ENCODE measurements around the gene PTPRA. TPM values are rescaled to one million over a fixed set of nuclear protein-coding genes. Genes with fewer than 3 reads are reported as not detected.

The PTPRA gene
- total RNA-seq, 2 experiments from 2014 or later, result 65.4 to 69.5 TPM

- H3K4me3 Mint-ChIP-seq, result no peak overlapping the region
- H3K27me3 Mint-ChIP-seq, result peaks cover 45% of the 10 kb centered on the region
- H3K27ac Mint-ChIP-seq, result no peak overlapping the region
Measured at GRCh38 chr20:3084986-3085360, 211.7 kb downstream of the PTPRA start.

GRCh38 chr20:3085571-3086072, 212.3 kb downstream of the PTPRA start:
- Mint-ChIP-seq H3K9me3 (no peaks in the 10 kb centered on the region), H3K4me3 (no peak overlapping the region), H3K36me3 (ENCODE audit: low read depth) (no peaks in the 10 kb centered on the region), H3K27me3 (peaks cover 45% of the 10 kb centered on the region), H3K4me1 (ENCODE audit: low read depth) (peaks cover 22% of the 10 kb centered on the region), H3K27ac (no peak overlapping the region)
- DNase-seq, result no peak
- TF ChIP-seq CTCF (IDR thresholded peaks at IDR 0.05), result no peak
- CTCF ChIA-PET, result interaction anchor here (0.7 to 0.9 kb wide), 2 partner anchors 8 to 32 kb away, joined by 3 read pairs; no protein-coding TSS in a partner anchor
- Histone ChIP-seq H3K4me1 (ENCODE audit: insufficient read depth, low read length) (peaks cover 16% of the 10 kb centered on the region), H3K9me3 (ENCODE audit: control insufficient read depth in 1 of 2, insufficient read depth in 1 of 2, low read length in 2 of 2) (peaks cover 0 to 4% of the 10 kb centered on the region in 2 experiments), H3K27me3 (ENCODE audit: control insufficient read depth in 1 of 2, insufficient read depth in 2 of 2, low read length in 2 of 2) (peaks cover 26 to 34% of the 10 kb centered on the region in 2 experiments), H3K4me3 (ENCODE audit: low read length) (no peak overlapping the region), H3K36me3 (ENCODE audit: insufficient read depth, low read length) (no peaks in the 10 kb centered on the region), H3K27ac (ENCODE audit: low read depth in 1 of 2, low read length in 2 of 2) (no peak overlapping the region)
- POLR2A ChIA-PET, result no interaction called here
- ATAC-seq (ENCODE audit: poor library complexity), result no peak
- intact Hi-C loops (cut with DNase I, micrococcal nuclease), result no loop called here

More at GRCh38 chr20:3084986-3085360, 211.7 kb downstream of the PTPRA start:
- peaks cover 26 to 32% of the 10 kb centered on the region in 2 experiments for H3K27me3 ChIP-seq (ENCODE audit: control insufficient read depth in 1 of 2, insufficient read depth in 2 of 2, low read length in 2 of 2)
- TF ChIP-seq CTCF (IDR thresholded peaks at IDR 0.05), result no peak
- ChIA-PET POLR2A (no interaction called here), CTCF (no interaction called here)
- Mint-ChIP-seq H3K36me3 (ENCODE audit: low read depth) (no peaks in the 10 kb centered on the region), H3K9me3 (no peaks in the 10 kb centered on the region), H3K4me1 (ENCODE audit: low read depth) (peaks cover 15% of the 10 kb centered on the region)
- DNase-seq, result no peak
- no peak overlapping the region for H3K27ac ChIP-seq (ENCODE audit: low read depth in 1 of 2, low read length in 2 of 2)
- H3K9me3 ChIP-seq (ENCODE audit: control insufficient read depth in 1 of 2, insufficient read depth in 1 of 2, low read length in 2 of 2), result peaks cover 0 to 4% of the 10 kb centered on the region in 2 experiments
- H3K4me1 ChIP-seq (ENCODE audit: insufficient read depth, low read length), result peaks cover 13% of the 10 kb centered on the region
- H3K4me3 ChIP-seq (ENCODE audit: low read length), result no peak overlapping the region
- H3K36me3 ChIP-seq (ENCODE audit: insufficient read depth, low read length), result no peaks in the 10 kb centered on the region
- intact Hi-C loops (cut with DNase I, micrococcal nuclease), result no loop called here
- no peak for ATAC-seq (ENCODE audit: poor library complexity)

GRCh38 chr20:3088031-3088430, 214.8 kb downstream of the PTPRA start:
- no peak overlapping the region for H3K27ac ChIP-seq (ENCODE audit: low read depth in 1 of 2, low read length in 2 of 2)
- peaks cover 26% of the 10 kb centered on the region for H3K4me1 Mint-ChIP-seq (ENCODE audit: low read depth)
- ChIA-PET CTCF (no interaction called here), POLR2A (interaction anchor here (1.5 kb wide), 1 partner anchor 10 kb away, joined by 5 read pairs; no protein-coding TSS in a partner anchor)
- no peaks in the 10 kb centered on the region for H3K9me3 Mint-ChIP-seq
- H3K27me3 Mint-ChIP-seq, result peaks cover 28% of the 10 kb centered on the region
- H3K36me3 Mint-ChIP-seq (ENCODE audit: low read depth), result peaks cover 3% of the 10 kb centered on the region
- peaks cover 0 to 4% of the 10 kb centered on the region in 2 experiments for H3K9me3 ChIP-seq (ENCODE audit: control insufficient read depth in 1 of 2, insufficient read depth in 1 of 2, low read length in 2 of 2)
- intact Hi-C loops (cut with DNase I, micrococcal nuclease), result no loop called here
- no peak for TF ChIP-seq CTCF (IDR thresholded peaks at IDR 0.05)
- H3K4me3 ChIP-seq (ENCODE audit: low read length), result no peak overlapping the region
- peaks cover 8 to 21% of the 10 kb centered on the region in 2 experiments for H3K27me3 ChIP-seq (ENCODE audit: control insufficient read depth in 1 of 2, insufficient read depth in 2 of 2, low read length in 2 of 2)
- peaks cover 19% of the 10 kb centered on the region for H3K4me1 ChIP-seq (ENCODE audit: insufficient read depth, low read length)
- no peak for ATAC-seq (ENCODE audit: poor library complexity)
- H3K36me3 ChIP-seq (ENCODE audit: insufficient read depth, low read length), result no peaks in the 10 kb centered on the region
- H3K27ac Mint-ChIP-seq, result no peak overlapping the region
- no peak for DNase-seq
- no peak overlapping the region for H3K4me3 Mint-ChIP-seq

Other genes with a start within 250 kb of the PTPRA start
- gene NOP56, start 220.8 kb upstream of the PTPRA start, total RNA-seq, result 100 to 1,000 TPM; 261 to 262 TPM
- 100 to 1,000 TPM; 171 to 181 TPM for gene IDH3B, start 209.3 kb upstream of the PTPRA start, total RNA-seq
- gene EBF4, start 180.7 kb upstream of the PTPRA start, total RNA-seq, result 1 to 10 TPM; 4.2 to 5.1 TPM
- not detected for gene CPXM1, start 72.9 kb upstream of the PTPRA start, total RNA-seq
- gene C20orf141, start 58.5 kb upstream of the PTPRA start, total RNA-seq, result not detected
- not detected for gene TMEM239, start 57.1 kb upstream of the PTPRA start, total RNA-seq
- 10 to 100 TPM; 69.2 to 69.7 TPM for gene PCED1A, start 32.8 kb upstream of the PTPRA start, total RNA-seq
- 10 to 100 TPM; 38.2 to 40.6 TPM for gene VPS16, start 32.7 kb upstream of the PTPRA start, total RNA-seq
- gene GNRH2, start 170.1 kb downstream of the PTPRA start, total RNA-seq, result not detected
- gene MRPS26, start 172.6 kb downstream of the PTPRA start, total RNA-seq, result 10 to 100 TPM; 19.3 to 22.7 TPM
- gene OXT, start 198.1 kb downstream of the PTPRA start, total RNA-seq, result 1 to 10 TPM; 1.1 to 1.6 TPM
- under 1 TPM; 0.47 to 0.56 TPM for gene AVP, start 211.2 kb downstream of the PTPRA start, total RNA-seq

All from CD4-positive, alpha-beta T cell (primary cell).